Articular chondrocyte of knee joint (primary cell): ENCODE data around the gene ARF6. TPM values are rescaled to one million over a fixed set of nuclear protein-coding genes. Genes with fewer than 3 reads are reported as not detected.

ENCODE experiments used
- small RNA-seq: library from RNA; depleted of rRNA; stranded (forward); fragments of <200 nt; gene quantifications from one replicate; pipeline ENCODE3, GENCODE V24; 2012
- total RNA-seq: library from RNA; depleted of rRNA; stranded (reverse); fragments of >200 nt; gene quantifications from 2 replicates; pipeline ENCODE4 v1.2.3, GENCODE V29; 2012

Gene ARF6
- total RNA-seq, result 113 and 161 TPM in 2 replicates

GRCh38 chr14:49892636-49893308, at the start of gene ARF6:
ARF6 (plus strand) TSS chr14:49893082; CDS start chr14:49893737, 655 bp downstream.

DNA sequence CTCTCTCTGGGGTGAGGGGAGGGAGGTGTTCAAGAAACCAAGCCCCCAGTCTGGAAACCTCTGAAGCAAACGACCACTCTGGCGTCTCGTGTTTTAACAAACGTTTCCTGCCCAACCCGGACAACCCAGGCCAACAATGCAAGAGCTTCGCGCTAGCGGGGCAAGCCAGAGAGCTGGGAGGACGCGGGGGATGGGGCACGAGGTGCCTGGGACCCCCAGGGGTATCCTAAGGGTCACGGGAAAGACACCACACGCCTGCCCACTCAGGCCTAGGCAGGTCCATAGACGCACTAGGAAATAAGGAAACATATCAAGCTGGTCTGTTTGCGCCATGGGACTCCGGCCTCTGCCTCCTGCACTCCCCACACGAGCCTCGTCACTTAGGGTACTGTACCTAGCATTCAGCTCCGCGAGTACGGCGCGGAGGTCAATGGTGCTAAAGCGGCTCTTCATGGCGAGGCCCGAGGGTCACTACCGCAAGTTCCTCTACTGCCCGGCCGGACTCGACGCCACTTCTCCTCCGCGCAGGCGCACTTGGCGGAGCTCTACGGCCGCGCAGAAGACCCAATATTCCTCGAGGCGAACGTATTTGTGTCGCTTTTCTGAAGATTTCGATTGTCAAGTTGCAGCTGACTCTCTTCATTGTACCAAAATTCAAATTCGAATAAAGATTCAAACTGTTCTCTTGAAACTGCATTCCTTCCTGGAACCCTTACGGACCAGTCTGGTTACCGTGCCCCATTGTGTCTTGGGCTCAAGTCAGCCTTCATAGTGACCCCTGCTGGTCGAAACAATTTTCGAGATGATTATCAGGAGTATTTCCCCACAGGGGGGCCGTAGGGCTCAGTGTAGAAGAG, 40.4 kb upstream of the ARF6 start, which contains the start of gene NEMF:
NEMF (minus strand) TSS at position 488 of the 857 bp plus-strand sequence; CDS start at position 453, 35 bp downstream.

Small RNAs within 50 kb of the gene (small RNA-seq; reads per million reads assigned to genes)
- gene RF00017 (not detected), gene RN7SL2 (1.4 reads per million, percentile 61 among the genes with 10 or more reads in this experiment), gene RN7SL3 (not detected), gene RNU6-189P (not detected)

Other genes with a start within 250 kb of the ARF6 start
- 8.5 and 13.1 TPM in 2 replicates for gene POLE2, start 204.9 kb upstream of the ARF6 start, total RNA-seq
- gene KLHDC1, start 200.0 kb upstream of the ARF6 start, total RNA-seq, result 4.6 and 5.0 TPM in 2 replicates
- gene KLHDC2, start 124.9 kb upstream of the ARF6 start, total RNA-seq, result 82.0 and 102 TPM in 2 replicates
- gene NEMF, start 40.3 kb upstream of the ARF6 start, total RNA-seq, result 78.4 and 85.7 TPM in 2 replicates
- 6.8 and 6.9 TPM in 2 replicates for gene VCPKMT, start 223.5 kb downstream of the ARF6 start, total RNA-seq